ENCODE measurements around the gene PANK1.

The PANK1 gene

GRCh38 chr10:89567576-89568245 is 77.3 kb downstream of the PANK1 start (continued):
- TF ChIP-seq SP3 (tag by site-specific recombination; IDR thresholded peaks at IDR 0.05), result no peak
- no peak for TF ChIP-seq ZNF324 (tag by site-specific recombination; IDR thresholded peaks at IDR 0.05)
- no peak for TF ChIP-seq ZNF350 (tag by site-specific recombination; IDR thresholded peaks at IDR 0.05)
- TF ChIP-seq ZNF623 (tag by site-specific recombination; IDR thresholded peaks at IDR 0.05), result no peak
- TF ChIP-seq ZNF341 (tag by site-specific recombination; IDR thresholded peaks at IDR 0.05; ENCODE audit: low read depth), result no peak
- no peak for TF ChIP-seq ZBTB11 (tag by site-specific recombination; conservative IDR thresholded peaks at IDR 0.05; ENCODE audit: low read depth)

- Histone ChIP-seq H3K4me1 (ENCODE audit: control insufficient read depth, insufficient read depth, low read length) (0 out of 2 replicates have a peak, but pooled peaks cover 4% of the 10 kb centered on the region), H3K36me3 (ENCODE audit: control insufficient read depth in 2 of 2, insufficient read depth in 1 of 2, low read length in 2 of 2) (no peaks in the 10 kb centered on the region), H3K27ac (ENCODE audit: extremely low read depth, low read depth, low read length) (no peak overlapping the region), H3K4me3 (ENCODE audit: low read depth, low read length) (no peak overlapping the region), H3K9me3 (ENCODE audit: control insufficient read depth, insufficient read depth, low read depth, low read length) (no peaks in the 10 kb centered on the region)
- CTCF ChIA-PET, result interaction anchor here (0.9 to 1.0 kb wide), 2 partner anchors 11 to 148 kb away, joined by 3 to 4 read pairs; no protein-coding TSS in a partner anchor
- no peak for TF ChIP-seq ZNF776 (tag by site-specific recombination; IDR thresholded peaks at IDR 0.05; ENCODE audit: borderline replicate concordance)
- no peak for TF ChIP-seq ZNF48 (tag by site-specific recombination; IDR thresholded peaks at IDR 0.05)
- no peak for TF ChIP-seq ELK4 (IDR thresholded peaks at IDR 0.05; ENCODE audit: borderline replicate concordance, low read depth, low read length)
- TF ChIP-seq ZSCAN18 (tag by site-specific recombination; IDR thresholded peaks at IDR 0.05), result no peak
- TF ChIP-seq KLF17 (tag by site-specific recombination; IDR thresholded peaks at IDR 0.05), result no peak
- POLR2A ChIA-PET, result no interaction called here
Observed at GRCh38 chr10:89566992-89567391, 78.0 kb downstream of the PANK1 start.

GRCh38 chr10:89566095-89566950 is 78.7 kb downstream of the PANK1 start:
- H3K36me3 ChIP-seq (ENCODE audit: control insufficient read depth in 2 of 2, insufficient read depth in 1 of 2, low read length in 2 of 2), result no peaks in the 10 kb centered on the region
- POLR2A ChIA-PET, result no interaction called here
- H3K9me3 ChIP-seq (ENCODE audit: control insufficient read depth, insufficient read depth, low read depth, low read length), result no peaks in the 10 kb centered on the region
- no peak overlapping the region for H3K27ac ChIP-seq (ENCODE audit: extremely low read depth, low read depth, low read length)
- H3K4me1 ChIP-seq (ENCODE audit: control insufficient read depth, insufficient read depth, low read length), result 0 out of 2 replicates have a peak, but pooled peaks cover 4% of the 10 kb centered on the region
- no peak overlapping the region for H3K4me3 ChIP-seq (ENCODE audit: low read depth, low read length)
- CTCF ChIA-PET, result interaction anchor here (0.9 to 1.0 kb wide), 2 partner anchors 10 to 147 kb away, joined by 3 to 4 read pairs; no protein-coding TSS in a partner anchor
- peak; percentile 45; the same call in 1 of the 2 replicates for TF ChIP-seq PRDM1 (tag by site-specific recombination; IDR thresholded peaks at IDR 0.05)
- TF ChIP-seq ZNF335 (tag by site-specific recombination; conservative IDR thresholded peaks at IDR 0.05), result no peak
- TF ChIP-seq GFI1B (tag by site-specific recombination; IDR thresholded peaks at IDR 0.05), result no peak
- peak; percentile 35; the same call in 1 of the 2 replicates for TF ChIP-seq KLF7 (tag by site-specific recombination; IDR thresholded peaks at IDR 0.05; ENCODE audit: borderline replicate concordance)
- TF ChIP-seq OSR2 (tag by site-specific recombination; IDR thresholded peaks at IDR 0.05), result peak; percentile 66; the same call in 1 of the 2 replicates
- no peak for TF ChIP-seq ZNF488 (tag by site-specific recombination; IDR thresholded peaks at IDR 0.05)
- no peak for TF ChIP-seq BCL11A (tag by site-specific recombination; IDR thresholded peaks at IDR 0.05; ENCODE audit: low read depth)
- TF ChIP-seq ZNF785 (tag by site-specific recombination; IDR thresholded peaks at IDR 0.05), result no peak
- 0 out of 2 replicates have a peak, but pooled peaks have one; percentile 26 for TF ChIP-seq ZXDB (tag by site-specific recombination; IDR thresholded peaks at IDR 0.05)
- 0 out of 2 replicates have a peak, but pooled peaks have one; percentile 9 for TF ChIP-seq ZNF654 (tag by site-specific recombination; IDR thresholded peaks at IDR 0.05; ENCODE audit: low read depth)
- TF ChIP-seq FEZF1 (tag by site-specific recombination; IDR thresholded peaks at IDR 0.05), result peak; percentile 60; the same call in 1 of the 2 replicates
- TF ChIP-seq ZNF843 (tag by site-specific recombination; IDR thresholded peaks at IDR 0.05), result peak; percentile 69; the same call in 1 of the 2 replicates

Measured in HEK293 (cell line).